IMR-90 (cell line): Measurements from ENCODE around the gene AJM1. TPM values are rescaled to one million over a fixed set of nuclear protein-coding genes. Genes with fewer than 3 reads are reported as not detected.
A peak's percentile ranks its signal among the peaks of the same experiment; 100 is the strongest.

Experiments used
- ATAC-seq: fragments of 200-7000 bp; cut with Tn5 transposase; 2 replicates; pipeline ENCODE4 v1.9.1; 2020; ENCODE audit warnings: low read depth, mild to moderate bottlenecking, moderate library complexity
- BruUV-seq: library from RNA; stranded (reverse); fragments of 400-500 nt; replicated peaks from 2 replicates; lab custom pipeline; 2021; lab: Mats Ljungman, UMichigan
- CTCF ChIA-PET: fragments of 300-600 bp; formaldehyde crosslinking; extraction: SDS; loops from one replicate; lab custom pipeline; 2021; ENCODE audit warnings: antibody characterized with exemption; lab: Yijun Ruan, JAX
- POLR2A ChIA-PET: fragments of 300-600 bp; sonication (Branson Sonifier 250); formaldehyde crosslinking; loops from one replicate; lab custom pipeline; 2022; ENCODE audit warnings: antibody characterized with exemption; ENCODE audit not compliant: unreplicated experiment; lab: Charles Lee
- DNase-seq: peaks from one replicate; pipeline ENCODE4 v3.0.0; 2013
- H2AFZ ChIP-seq: replicated peaks from 2 replicates; pipeline ENCODE3; 2013; ENCODE audit warnings: low read length, mild to moderate bottlenecking; ENCODE audit not compliant: poor library complexity
- H2AK5ac ChIP-seq: 2 replicates; pipeline ENCODE4 v1.6.1; 2013; ENCODE audit warnings: low read depth, low read length, inconsistent platforms
- H2AK9ac ChIP-seq: replicated peaks from 2 replicates; pipeline ENCODE3; 2013; ENCODE audit warnings: mild to moderate bottlenecking, low read depth, low read length, moderate library complexity; ENCODE audit not compliant: poor library complexity
- H2BK120ac ChIP-seq: 2 replicates; pipeline ENCODE4 v1.6.1; 2013; ENCODE audit warnings: low read depth, low read length, inconsistent platforms
- H2BK15ac ChIP-seq: 3 replicates; pipeline ENCODE4 v1.6.1; 2013; ENCODE audit warnings: low read depth, low read length, inconsistent platforms
- H2BK20ac ChIP-seq: 2 replicates; pipeline ENCODE4 v1.6.1; 2013; ENCODE audit warnings: low read depth, mild to moderate bottlenecking, inconsistent platforms, low read length, moderate library complexity
- H2BK5ac ChIP-seq: 2 replicates; pipeline ENCODE4 v1.6.1; 2013; ENCODE audit warnings: mild to moderate bottlenecking, low read depth, low read length, inconsistent platforms; ENCODE audit not compliant: poor library complexity, severe bottlenecking
- H3K14ac ChIP-seq: replicated peaks from 2 replicates; pipeline ENCODE4 v1.6.1; 2013; ENCODE audit warnings: low read depth, low read length, inconsistent platforms
- H3K18ac ChIP-seq: 2 replicates; pipeline ENCODE4 v1.6.1; 2013; ENCODE audit warnings: low read depth, low read length, control low read depth
- H3K23ac ChIP-seq: 2 replicates; pipeline ENCODE4 v1.6.1; 2013; ENCODE audit warnings: low read depth, low read length, inconsistent platforms
- H3K27ac ChIP-seq: 2 replicates; pipeline ENCODE4 v1.5.1; 2013; ENCODE audit warnings: mild to moderate bottlenecking, control low read depth, low read length; ENCODE audit not compliant: insufficient read depth
- H3K27me3 ChIP-seq: 2 replicates; pipeline ENCODE4 v1.6.1; 2013; ENCODE audit warnings: low read length; ENCODE audit not compliant: control insufficient read depth, insufficient read depth
- H3K36me3 ChIP-seq: 2 replicates; pipeline ENCODE4 v1.6.1; 2013; ENCODE audit warnings: low read length, mixed read lengths; ENCODE audit not compliant: control insufficient read depth, insufficient read depth
- H3K4ac ChIP-seq: 2 replicates; pipeline ENCODE4 v1.6.1; 2013; ENCODE audit warnings: low read depth, low read length, inconsistent platforms
- H3K4me1 ChIP-seq: 2 replicates; pipeline ENCODE4 v1.6.1; 2013; ENCODE audit warnings: low read length, mixed read lengths; ENCODE audit not compliant: control insufficient read depth, insufficient read depth
- H3K4me2 ChIP-seq: 2 replicates; pipeline ENCODE4 v1.6.1; 2013; ENCODE audit warnings: low read depth, mild to moderate bottlenecking, control low read depth, low read length, moderate library complexity
- H3K4me3 ChIP-seq: 2 replicates; pipeline ENCODE4 v1.5.1; 2013; ENCODE audit warnings: low read depth, mild to moderate bottlenecking, control low read depth, low read length, moderate library complexity; ENCODE audit not compliant: insufficient read depth
- H3K56ac ChIP-seq: 2 replicates; pipeline ENCODE4 v1.6.1; 2013; ENCODE audit warnings: low read length, inconsistent platforms; ENCODE audit not compliant: insufficient read depth; ENCODE audit errors: extremely low read depth
- H3K79me1 ChIP-seq, 2 experiments: 2 replicates each; pipeline ENCODE4 v1.6.1; 2013; ENCODE audit warnings: low read length in 2 of 2, inconsistent platforms in 1 of 2, low read depth in 1 of 2
- H3K9ac ChIP-seq: 2 replicates; pipeline ENCODE4 v1.6.1; 2013; ENCODE audit warnings: low read depth, low read length, control low read depth
- H3K9me1 ChIP-seq: 2 replicates; pipeline ENCODE4 v1.6.1; 2013; ENCODE audit warnings: low read length, inconsistent platforms; ENCODE audit not compliant: insufficient read depth
- H3K9me3 ChIP-seq: 2 replicates; pipeline ENCODE4 v1.6.1; 2013; ENCODE audit warnings: low read length; ENCODE audit not compliant: control insufficient read depth, insufficient read depth
- H4K20me1 ChIP-seq: 2 replicates; pipeline ENCODE4 v1.6.1; 2013; ENCODE audit warnings: low read length, inconsistent platforms; ENCODE audit not compliant: insufficient read depth
- H4K5ac ChIP-seq: 2 replicates; pipeline ENCODE4 v1.6.1; 2013; ENCODE audit warnings: mild to moderate bottlenecking, low read depth, low read length, control low read depth
- H4K8ac ChIP-seq, 2 experiments: 2 replicates each; pipeline ENCODE4 v1.6.1; 2013; ENCODE audit warnings: low read depth in 2 of 2, low read length in 2 of 2, control low read depth in 1 of 2, inconsistent platforms in 1 of 2
- H4K91ac ChIP-seq: 2 replicates; pipeline ENCODE4 v1.6.1; 2013; ENCODE audit warnings: low read depth, low read length, inconsistent platforms; ENCODE audit not compliant: insufficient read depth
- CHD1 ChIP-seq: IDR thresholded peaks from 2 replicates; pipeline ENCODE4 v1.6.1; 2012; ENCODE audit warnings: low read depth, low read length, improper control_type of control experiment
- NFE2L2 ChIP-seq: fragments of 150-350 bp; IDR thresholded peaks from 2 replicates; pipeline ENCODE4 v1.6.1; 2016; ENCODE audit warnings: low read depth, mild to moderate bottlenecking, low read length
- RFX5 ChIP-seq: IDR thresholded peaks from 2 replicates; pipeline ENCODE4 v1.8.0; 2012; ENCODE audit warnings: low read depth, mild to moderate bottlenecking, low read length, moderate library complexity
- WGBS, 2 experiments: methylation state at CpG; one replicate each; pipeline versions ENCODE4 v1.1.5 to v1.1.7; 2013; ENCODE audit warnings: missing lambda C conversion rate in 2 of 2; ENCODE audit not compliant: insufficient read length in 1 of 2; ENCODE audit errors: extremely low coverage in 2 of 2; 5-methylcytosine and 5-hydroxymethylcytosine counted together
- dilution Hi-C: fragments of 300-500 bp; cut with HindIII; formaldehyde crosslinking; loops from one replicate; pipeline ENCODE4 v1.14.3; 2018; ENCODE audit warnings: low sequenced_read_pairs; ENCODE audit not compliant: unreplicated experiment
- in situ Hi-C: fragments of 300-500 bp; cut with MboI; formaldehyde crosslinking; loops from 3 replicates; pipeline ENCODE4 v1.14.3; 2019; ENCODE audit warnings: low sequenced_read_pairs, inconsistent platforms, mixed read lengths
- intact Hi-C: fragments of 100-400 bp; cut with micrococcal nuclease; formaldehyde crosslinking; loops from 2 replicates; pipeline ENCODE4 v1.10.0; 2022
- polyA plus RNA-seq, 3 experiments: library from polyadenylated mRNA; depleted of rRNA; stranded (reverse); fragments of >200 nt; gene quantifications; 2 replicates each; pipeline ENCODE4 v1.2.3, GENCODE V29; 2012; ENCODE audit warnings: low replicate concordance in 1 of 3
- total RNA-seq: library from RNA; depleted of rRNA; stranded (reverse); fragments of >200 nt; gene quantifications from 2 replicates; pipeline ENCODE4 v1.2.3, GENCODE V29; 2012
- TF ChIP-seq, protein P1 (sequence below): fragments of 150-350 bp; IDR thresholded peaks from 2 replicates; pipeline ENCODE4 v1.6.1; 2016; ENCODE audit warnings: low read depth, mild to moderate bottlenecking, low read length, moderate library complexity, borderline replicate concordance

Gene AJM1
- total and polyA plus RNA-seq, 2 of the 4 experiments (the other 2 are of a cell fraction): 0.18 to 1.5 TPM

- no peak overlapping the region for H3K4ac ChIP-seq
- CTCF ChIA-PET: no interaction called here
- dilution Hi-C loops (no loop called here), in situ Hi-C loops (no loop called here), intact Hi-C loops (no loop called here)
- H3K14ac ChIP-seq: no peak overlapping the region
- peak overlapping the region; percentile 63 for H2AFZ ChIP-seq
- no peak overlapping the region for H3K27ac ChIP-seq
- no peak overlapping the region for H2BK5ac ChIP-seq
- H3K4me2 ChIP-seq: no peak overlapping the region
- H4K5ac ChIP-seq: no peak overlapping the region
- no peak overlapping the region for H2BK20ac ChIP-seq
- H3K9me3 ChIP-seq: no peaks in the 10 kb centered on the region
- H2AK9ac ChIP-seq: no peak overlapping the region
- WGBS, 2 experiments: 90% methylated on average over 3 of the region's 14 CpGs; no CpG with 5 or more reads in 1 of the 2 experiments
- no peak overlapping the region for H3K9ac ChIP-seq
- no peak overlapping the region for H4K91ac ChIP-seq
- H2AK5ac ChIP-seq: no peak overlapping the region
- no peaks in the 10 kb centered on the region for H3K9me1 ChIP-seq
- H4K8ac ChIP-seq: no peak overlapping the region
- peaks cover 8% of the 10 kb centered on the region; the same call in 1 of the 2 replicates for H3K36me3 ChIP-seq
- ATAC-seq (no peak), DNase-seq (no peak)
- no peak overlapping the region for H3K18ac ChIP-seq
- POLR2A ChIA-PET: no interaction called here
- BruUV-seq: no TSS peak
- H3K4me1 ChIP-seq: peaks cover 8% of the 10 kb centered on the region
- TF ChIP-seq CHD1: no peak
- TF ChIP-seq NFE2L2: no peak
- TF ChIP-seq RFX5: no peak
- TF ChIP-seq, protein P1, sequence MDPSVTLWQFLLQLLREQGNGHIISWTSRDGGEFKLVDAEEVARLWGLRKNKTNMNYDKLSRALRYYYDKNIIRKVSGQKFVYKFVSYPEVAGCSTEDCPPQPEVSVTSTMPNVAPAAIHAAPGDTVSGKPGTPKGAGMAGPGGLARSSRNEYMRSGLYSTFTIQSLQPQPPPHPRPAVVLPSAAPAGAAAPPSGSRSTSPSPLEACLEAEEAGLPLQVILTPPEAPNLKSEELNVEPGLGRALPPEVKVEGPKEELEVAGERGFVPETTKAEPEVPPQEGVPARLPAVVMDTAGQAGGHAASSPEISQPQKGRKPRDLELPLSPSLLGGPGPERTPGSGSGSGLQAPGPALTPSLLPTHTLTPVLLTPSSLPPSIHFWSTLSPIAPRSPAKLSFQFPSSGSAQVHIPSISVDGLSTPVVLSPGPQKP: no peak
- H3K79me1 ChIP-seq: peaks cover 3 to 24% of the 10 kb centered on the region in 2 experiments; a peak in 3 of 4 replicates
- peaks cover 14% of the 10 kb centered on the region for H3K27me3 ChIP-seq
- no peak overlapping the region for H2BK120ac ChIP-seq
- no peak overlapping the region for H3K4me3 ChIP-seq
- no peak overlapping the region for H2BK15ac ChIP-seq
- no peak overlapping the region for H3K23ac ChIP-seq
- peaks cover 14% of the 10 kb centered on the region for H4K20me1 ChIP-seq
- H3K56ac ChIP-seq: no peak overlapping the region
Observed at GRCh38 chr9:136794281-136794999, 47.8 kb upstream of the AJM1 start.
